ENCODE results near the gene COX7A2.

The COX7A2 gene

DNA sequence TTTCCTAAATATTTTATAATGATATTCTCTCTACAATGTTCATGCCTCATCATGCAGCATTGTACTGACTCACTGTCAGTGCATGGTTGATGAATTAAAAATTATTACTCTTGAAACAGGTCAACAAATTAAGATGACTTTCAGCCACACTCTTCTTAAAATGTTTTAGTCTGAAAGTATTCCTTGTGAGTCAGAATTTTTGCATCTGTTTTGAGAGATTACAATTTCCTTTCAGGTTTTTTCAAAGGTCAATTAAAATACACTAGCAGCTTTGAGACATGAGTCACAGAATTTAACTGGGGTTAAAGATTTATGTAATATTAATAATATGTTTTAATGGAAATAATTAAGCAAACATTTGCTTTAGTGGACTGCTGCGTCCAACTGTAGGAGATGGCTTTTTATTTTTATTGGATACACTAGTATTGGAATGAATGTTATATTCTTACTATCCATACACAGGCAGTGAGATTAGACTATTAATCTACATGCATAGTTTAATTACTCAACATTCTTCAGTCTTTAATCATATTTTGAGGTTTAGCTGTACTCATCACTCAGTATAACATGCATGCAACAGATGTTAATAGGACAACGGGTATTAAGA is 47.4 kb downstream of the COX7A2 start:
- no peak for DNase-seq

- DNase-seq: no peak
Measured at GRCh38 chr6:75188221-75188925, 55.2 kb downstream of the COX7A2 start.

Measured in activated effector memory CD4-positive, alpha-beta T cell treated with Interleukin-2 at 50 U/mL for 16 hours (primary cell).